Type B pancreatic cell (in vitro differentiated cells): ENCODE results near the gene PPARG. TPM values are rescaled to one million over a fixed set of nuclear protein-coding genes. Genes with fewer than 3 reads are reported as not detected.

ENCODE experiments used
- DNase-seq: peaks from one replicate; pipeline ENCODE4 v3.0.0; 2021; ENCODE audit warnings: mixed read lengths; ENCODE audit not compliant: unreplicated experiment; ENCODE audit errors: extremely low spot score
- H3K27ac Mint-ChIP-seq: 2 replicates; pipeline ENCODE4 v1.8.0; 2021; ENCODE audit warnings: mild to moderate bottlenecking, mixed read lengths
- H3K27me3 Mint-ChIP-seq: 2 replicates; pipeline ENCODE4 v1.8.0; 2021; ENCODE audit warnings: mixed read lengths
- H3K36me3 Mint-ChIP-seq: 2 replicates; pipeline ENCODE4 v1.8.0; 2021; ENCODE audit warnings: mixed read lengths
- H3K4me1 Mint-ChIP-seq: one replicate; pipeline ENCODE4 v1.8.0; 2021; ENCODE audit warnings: mixed read lengths; ENCODE audit not compliant: unreplicated experiment
- H3K4me3 Mint-ChIP-seq: 2 replicates; pipeline ENCODE4 v1.8.0; 2021; ENCODE audit warnings: mild to moderate bottlenecking, mixed read lengths
- H3K9me3 Mint-ChIP-seq: 2 replicates; pipeline ENCODE4 v1.8.0; 2021; ENCODE audit warnings: mixed read lengths
- CTCF ChIP-seq: fragments of 200-600 bp; sonication (generic); conservative IDR thresholded peaks from 2 replicates; pipeline ENCODE4 v1.5.0; 2021; ENCODE audit warnings: antibody characterized with exemption, mild to moderate bottlenecking
- total RNA-seq: library from RNA; stranded (reverse); gene quantifications from 2 replicates; pipeline ENCODE4 v1.2.1, GENCODE V29; 2021; ENCODE audit warnings: low replicate concordance

The PPARG gene
- total RNA-seq, 1 donor from 2014 or later = 21.5 TPM

GRCh38 chr3:12394569-12395271 is 105.8 kb downstream of the PPARG start:
- Mint-ChIP-seq H3K36me3 (no peaks in the 10 kb centered on the region), H3K27ac (no peak overlapping the region), H3K27me3 (peaks cover 13% of the 10 kb centered on the region), H3K4me1 (no peaks in the 10 kb centered on the region), H3K9me3 (no peaks in the 10 kb centered on the region), H3K4me3 (no peak overlapping the region)
- no peak for DNase-seq
- TF ChIP-seq CTCF = no peak

DNA sequence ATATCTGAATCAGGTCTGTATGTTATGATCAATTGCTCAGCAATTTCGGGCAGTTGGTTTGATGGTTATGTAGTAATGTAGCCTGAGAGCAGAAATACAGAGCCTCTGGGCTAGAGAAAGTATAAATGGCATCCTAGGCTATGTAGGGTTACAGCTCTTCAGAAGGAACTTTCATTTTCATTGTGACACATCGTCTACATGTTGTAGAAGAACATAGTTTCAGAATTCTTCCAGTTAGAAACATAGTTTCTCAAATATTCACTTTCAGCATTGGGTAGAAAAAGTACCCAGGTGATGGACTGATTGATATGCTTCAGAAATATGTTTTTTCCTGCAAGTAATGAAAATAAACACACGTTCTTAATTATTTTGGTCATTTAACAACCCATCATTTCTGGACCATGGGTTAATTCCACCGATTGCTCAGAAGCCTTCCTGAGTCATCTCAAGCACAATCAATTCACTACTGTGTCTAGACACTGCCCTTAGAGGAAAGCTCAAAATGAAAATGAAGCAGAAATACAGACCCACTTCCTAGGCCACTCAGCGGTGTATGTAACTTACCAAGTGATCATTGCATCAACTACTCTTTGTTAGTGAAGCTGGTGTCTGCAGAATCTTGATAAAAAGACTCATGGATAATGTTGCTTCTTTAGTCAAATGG is 106.6 kb downstream of the PPARG start:
- no peak for TF ChIP-seq CTCF
- Mint-ChIP-seq H3K27ac (no peak overlapping the region), H3K9me3 (no peaks in the 10 kb centered on the region), H3K4me3 (no peak overlapping the region), H3K36me3 (no peaks in the 10 kb centered on the region), H3K4me1 (no peaks in the 10 kb centered on the region), H3K27me3 (peaks cover 15% of the 10 kb centered on the region)
- no peak for DNase-seq

- Mint-ChIP-seq H3K9me3 (no peaks in the 10 kb centered on the region), H3K36me3 (no peaks in the 10 kb centered on the region), H3K27me3 (peaks cover 21% of the 10 kb centered on the region), H3K4me3 (no peak overlapping the region), H3K4me1 (no peaks in the 10 kb centered on the region), H3K27ac (no peak overlapping the region)
- DNase-seq = no peak
- TF ChIP-seq CTCF = no peak
Measured at GRCh38 chr3:12396471-12396870, 107.6 kb downstream of the PPARG start.

- TF ChIP-seq CTCF = no peak
- Mint-ChIP-seq H3K4me1 (no peaks in the 10 kb centered on the region), H3K9me3 (no peaks in the 10 kb centered on the region)
Measured at GRCh38 chr3:12399226-12399625, 110.4 kb downstream of the PPARG start.

GRCh38 chr3:12400616-12401194 is 111.8 kb downstream of the PPARG start:
- H3K4me3 Mint-ChIP-seq = no peak overlapping the region
- no peak overlapping the region for H3K27ac Mint-ChIP-seq
- DNase-seq = no peak
- H3K9me3 Mint-ChIP-seq = peaks cover 3% of the 10 kb centered on the region
- H3K36me3 Mint-ChIP-seq = peaks cover 1% of the 10 kb centered on the region
- peaks cover 6% of the 10 kb centered on the region for H3K4me1 Mint-ChIP-seq
- TF ChIP-seq CTCF = no peak
- H3K27me3 Mint-ChIP-seq = peaks cover 21% of the 10 kb centered on the region

More at GRCh38 chr3:12399226-12399625, 110.4 kb downstream of the PPARG start:
- H3K27me3 Mint-ChIP-seq = peaks cover 21% of the 10 kb centered on the region
- no peak for DNase-seq
- no peak overlapping the region for H3K27ac Mint-ChIP-seq
- H3K36me3 Mint-ChIP-seq = no peaks in the 10 kb centered on the region
- H3K4me3 Mint-ChIP-seq = no peak overlapping the region
